ENCODE measurements around the gene PIK3R1.

- TF ChIP-seq POLR2AphosphoS5 (IDR thresholded peaks at IDR 0.05; ENCODE audit: low read depth) = no peak
- TF ChIP-seq CREB1 (CRISPR knock-in tag; IDR thresholded peaks at IDR 0.05; ENCODE audit: low read depth) = no peak
- no peak for TF ChIP-seq EZH2 (IDR thresholded peaks at IDR 0.05; ENCODE audit: low read depth, unreplicated experiment)
- no peak for TF ChIP-seq CTCF (conservative IDR thresholded peaks at IDR 0.05; ENCODE audit: low read depth in 2 of 2)
- TF ChIP-seq, protein P1, sequence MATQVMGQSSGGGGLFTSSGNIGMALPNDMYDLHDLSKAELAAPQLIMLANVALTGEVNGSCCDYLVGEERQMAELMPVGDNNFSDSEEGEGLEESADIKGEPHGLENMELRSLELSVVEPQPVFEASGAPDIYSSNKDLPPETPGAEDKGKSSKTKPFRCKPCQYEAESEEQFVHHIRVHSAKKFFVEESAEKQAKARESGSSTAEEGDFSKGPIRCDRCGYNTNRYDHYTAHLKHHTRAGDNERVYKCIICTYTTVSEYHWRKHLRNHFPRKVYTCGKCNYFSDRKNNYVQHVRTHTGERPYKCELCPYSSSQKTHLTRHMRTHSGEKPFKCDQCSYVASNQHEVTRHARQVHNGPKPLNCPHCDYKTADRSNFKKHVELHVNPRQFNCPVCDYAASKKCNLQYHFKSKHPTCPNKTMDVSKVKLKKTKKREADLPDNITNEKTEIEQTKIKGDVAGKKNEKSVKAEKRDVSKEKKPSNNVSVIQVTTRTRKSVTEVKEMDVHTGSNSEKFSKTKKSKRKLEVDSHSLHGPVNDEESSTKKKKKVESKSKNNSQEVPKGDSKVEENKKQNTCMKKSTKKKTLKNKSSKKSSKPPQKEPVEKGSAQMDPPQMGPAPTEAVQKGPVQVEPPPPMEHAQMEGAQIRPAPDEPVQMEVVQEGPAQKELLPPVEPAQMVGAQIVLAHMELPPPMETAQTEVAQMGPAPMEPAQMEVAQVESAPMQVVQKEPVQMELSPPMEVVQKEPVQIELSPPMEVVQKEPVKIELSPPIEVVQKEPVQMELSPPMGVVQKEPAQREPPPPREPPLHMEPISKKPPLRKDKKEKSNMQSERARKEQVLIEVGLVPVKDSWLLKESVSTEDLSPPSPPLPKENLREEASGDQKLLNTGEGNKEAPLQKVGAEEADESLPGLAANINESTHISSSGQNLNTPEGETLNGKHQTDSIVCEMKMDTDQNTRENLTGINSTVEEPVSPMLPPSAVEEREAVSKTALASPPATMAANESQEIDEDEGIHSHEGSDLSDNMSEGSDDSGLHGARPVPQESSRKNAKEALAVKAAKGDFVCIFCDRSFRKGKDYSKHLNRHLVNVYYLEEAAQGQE (IDR thresholded peaks at IDR 0.05; ENCODE audit: unreplicated experiment) = no peak
- no peak for TF ChIP-seq EZH2phosphoT487 (IDR thresholded peaks at IDR 0.05; ENCODE audit: unreplicated experiment)
- TF ChIP-seq ETS1 (IDR thresholded peaks at IDR 0.05) = no peak
- no peak for TF ChIP-seq JUNB (IDR thresholded peaks at IDR 0.05; ENCODE audit: unreplicated experiment)
Measured at GRCh38 chr5:68200288-68200687, 15.3 kb upstream of the PIK3R1 start.
